Activated naive CD4-positive, alpha-beta T cell (primary cell): ENCODE data around the gene CLHC1.

Experiments used
- DNase-seq, 4 experiments: peaks; one replicate each; lab custom pipeline; 2025; lab: John Stamatoyannopoulos, UW

Gene CLHC1

GRCh38 chr2:55169915-55170314 lies 62.2 kb downstream of the CLHC1 start:
- no peak for DNase-seq

DNA sequence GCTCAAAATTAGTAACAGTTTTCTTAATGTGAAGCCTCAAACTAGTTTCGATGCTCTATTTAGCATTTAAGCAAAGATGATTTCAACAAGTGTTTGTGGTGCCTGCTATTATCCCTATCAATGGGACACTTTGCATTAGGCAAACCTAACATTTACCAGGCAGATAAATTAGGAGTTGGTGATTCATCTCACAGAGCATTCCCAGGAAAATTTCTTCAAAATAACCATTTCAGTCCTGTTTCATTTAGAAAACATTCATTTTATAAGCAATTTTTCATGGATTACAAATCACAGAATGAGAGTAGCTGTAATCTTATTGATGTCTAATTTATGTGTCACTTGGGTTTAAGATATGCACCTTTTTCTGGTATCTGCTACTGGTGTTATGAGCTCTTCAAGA lies 62.7 kb downstream of the CLHC1 start:
- no peak for DNase-seq

DNA sequence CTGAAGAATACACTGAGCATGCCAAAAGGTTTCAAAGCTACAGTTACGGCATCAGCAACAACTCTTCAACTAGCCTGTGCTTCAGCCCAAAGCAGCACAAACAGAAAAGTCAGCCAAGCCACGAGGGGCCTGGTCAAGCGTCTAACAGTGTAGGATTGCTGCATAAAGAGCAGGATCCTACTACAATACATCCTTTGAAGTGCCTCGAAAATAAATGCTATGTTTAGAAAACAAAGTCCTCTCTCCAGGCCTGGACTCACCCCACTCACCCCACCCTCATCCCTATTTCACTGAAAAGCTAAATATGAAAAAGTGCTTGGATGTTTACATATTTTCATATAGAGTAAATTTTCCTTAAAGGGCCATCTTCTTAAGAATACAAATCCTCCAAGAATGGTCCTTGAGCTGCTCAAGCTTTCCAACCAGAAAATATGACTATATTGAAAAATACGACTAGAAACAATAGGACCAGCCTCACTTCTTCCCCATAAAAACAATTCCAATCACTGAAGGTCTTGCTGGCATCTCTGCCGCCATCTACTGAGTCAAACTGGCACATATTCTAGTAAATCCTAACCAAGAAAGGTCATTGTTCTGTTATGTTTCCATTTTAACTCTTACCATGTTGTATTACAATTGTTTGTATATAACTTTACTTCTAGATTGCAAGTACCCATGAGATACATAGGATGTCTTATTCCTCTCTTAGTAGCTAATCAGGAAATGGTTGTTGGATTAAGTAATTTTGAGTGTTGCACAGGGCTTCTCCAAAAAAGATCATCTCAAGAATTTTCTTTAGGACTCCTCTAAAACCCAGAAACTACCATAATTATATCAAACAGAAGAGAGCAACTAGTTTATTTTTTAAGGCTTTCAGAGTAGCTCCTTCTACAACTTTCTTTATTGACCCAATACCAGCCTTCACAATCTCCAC lies 63.6 kb downstream of the CLHC1 start:
- no peak for DNase-seq

GRCh38 chr2:55165626-55166025 lies 66.5 kb downstream of the CLHC1 start:
- no peak for DNase-seq

- DNase-seq = no peak
Measured at GRCh38 chr2:55164534-55165480, 67.3 kb downstream of the CLHC1 start.

DNA sequence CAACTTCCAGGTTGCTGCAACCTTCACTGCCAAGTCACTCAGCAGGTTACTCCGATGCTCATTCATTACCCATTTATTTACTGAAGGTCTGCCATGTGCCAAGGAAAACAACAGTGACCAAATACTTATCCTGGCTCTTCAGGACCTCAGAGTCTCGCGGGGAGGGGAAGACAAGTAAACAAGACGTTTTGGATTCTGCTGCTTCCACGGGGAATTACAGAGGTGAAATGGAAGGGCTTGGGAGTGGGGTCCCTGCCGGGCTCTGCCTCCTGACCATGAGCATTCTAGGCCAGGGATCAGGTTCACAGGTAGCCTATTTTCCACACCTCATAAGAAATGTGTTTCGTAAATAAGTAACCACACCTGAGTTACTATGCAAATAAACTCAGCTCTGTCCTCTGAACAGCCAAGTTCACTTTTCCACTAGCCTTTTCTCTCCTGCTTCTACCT lies 68.1 kb downstream of the CLHC1 start:
- DNase-seq = no peak

- no peak for DNase-seq
Measured at GRCh38 chr2:55163274-55163721, 68.8 kb downstream of the CLHC1 start.

DNA sequence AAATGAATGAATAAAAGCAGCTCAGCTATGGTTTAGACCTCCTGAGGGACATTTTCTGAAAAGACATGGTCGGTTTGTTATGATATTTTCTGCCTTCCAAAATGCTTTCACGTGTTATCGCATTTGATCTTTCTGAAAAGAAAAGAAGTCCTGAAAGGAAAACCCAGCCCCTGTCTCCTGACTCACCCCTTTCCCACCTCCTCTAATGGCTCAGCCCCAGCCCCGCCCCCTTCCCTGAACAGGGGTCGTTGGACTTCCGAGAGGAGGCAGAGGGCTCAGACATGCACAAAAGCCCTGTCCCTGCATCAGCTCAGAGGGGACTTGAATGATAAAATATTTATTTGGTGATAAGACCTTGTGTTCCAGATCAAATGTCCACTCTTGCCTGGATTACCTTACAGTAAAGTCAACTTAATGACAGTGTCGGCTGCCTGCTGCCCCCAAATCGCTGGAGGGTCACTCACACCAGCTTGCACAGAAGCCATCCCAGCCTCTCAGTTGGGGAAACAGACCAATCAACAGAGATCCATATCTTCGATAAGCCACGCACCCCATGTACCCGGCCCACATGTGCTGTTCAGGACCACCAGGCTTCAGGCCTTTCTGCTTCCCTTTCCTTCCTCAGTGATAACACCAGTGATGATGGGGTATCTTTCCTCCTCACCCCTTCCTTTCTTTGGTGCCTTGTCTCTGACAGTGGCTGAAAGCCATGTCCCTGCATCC lies 69.6 kb downstream of the CLHC1 start:
- DNase-seq = no peak

DNA sequence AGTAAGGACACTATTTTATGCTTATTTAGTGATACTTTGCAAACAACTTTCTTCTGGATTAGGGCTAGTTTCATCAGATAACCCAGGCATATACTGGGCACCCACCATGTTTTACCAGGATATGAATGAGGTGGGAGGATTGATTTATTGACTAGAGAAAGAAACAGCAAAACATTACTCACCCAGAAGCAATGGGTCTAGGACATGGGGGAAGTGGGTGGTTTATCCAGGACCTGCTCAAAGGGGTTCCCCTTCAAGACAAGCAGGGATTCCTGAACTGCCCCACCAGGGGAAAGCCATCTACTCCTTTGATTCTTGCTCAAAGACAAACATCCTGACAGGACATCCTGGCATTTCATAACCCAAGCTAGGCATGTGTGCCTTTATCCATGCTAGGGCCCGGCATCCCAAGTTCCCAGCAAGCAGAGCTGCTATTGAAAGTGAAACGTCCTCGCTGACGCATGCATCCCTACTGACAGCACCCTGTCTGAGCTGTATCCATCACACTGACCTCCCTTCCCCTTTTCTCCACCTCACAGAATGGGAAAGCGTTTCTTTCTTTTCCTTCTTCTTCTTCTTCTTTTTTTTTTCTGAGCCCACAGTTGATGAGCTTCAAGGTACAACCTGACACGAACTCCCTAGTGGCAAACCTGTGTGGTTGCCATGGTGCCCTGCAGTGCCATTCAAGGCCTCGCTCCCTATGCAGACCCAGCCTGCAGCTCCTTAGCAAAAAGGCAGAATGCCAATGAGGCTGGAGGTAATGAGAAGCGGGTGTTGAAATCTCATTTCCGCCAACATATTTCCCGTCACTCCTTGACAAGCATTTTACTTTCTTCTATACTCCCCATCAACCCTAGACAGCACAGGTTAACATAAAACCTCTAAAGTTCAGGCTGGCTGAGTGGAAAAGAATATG lies 70.5 kb downstream of the CLHC1 start:
- no peak for DNase-seq

DNA sequence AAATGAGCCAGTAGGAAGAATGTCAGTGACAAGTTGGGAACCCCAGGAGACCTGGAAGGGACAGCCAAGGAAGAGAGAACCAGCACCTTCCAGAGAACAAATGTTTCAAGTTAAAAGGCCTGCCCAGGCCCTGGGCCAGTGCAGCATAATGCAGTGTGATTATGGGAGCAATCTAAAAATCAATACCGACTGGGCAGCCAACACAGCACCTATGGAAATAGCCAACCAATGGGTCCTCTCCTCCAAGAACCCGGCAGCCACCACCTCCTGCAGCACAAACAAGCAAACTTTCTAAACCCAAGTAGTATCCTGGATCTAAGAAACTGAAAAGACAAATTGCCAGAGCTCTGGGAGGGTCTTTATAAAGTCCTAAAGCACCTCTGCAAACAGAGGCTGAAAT lies 71.7 kb downstream of the CLHC1 start:
- DNase-seq = no peak

DNA sequence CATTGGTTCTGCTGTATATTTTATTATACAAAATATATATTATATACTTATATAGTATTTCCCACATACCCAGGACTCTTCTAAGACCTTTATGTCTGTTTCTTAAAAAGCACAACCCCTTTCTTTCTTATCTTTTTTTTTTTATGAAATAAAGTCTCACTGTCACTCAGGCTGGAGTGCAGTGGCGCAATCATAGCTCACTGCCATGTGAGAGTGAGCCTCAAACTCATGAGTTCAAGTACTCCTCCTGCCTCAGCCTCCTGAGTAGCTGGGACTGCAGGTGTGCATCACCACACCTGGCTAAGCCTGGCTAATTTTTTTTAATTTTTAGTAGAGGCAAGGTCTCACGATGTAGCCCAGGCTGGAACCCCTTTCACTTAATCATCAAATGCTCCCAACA lies 72.3 kb downstream of the CLHC1 start:
- no peak for DNase-seq

DNA sequence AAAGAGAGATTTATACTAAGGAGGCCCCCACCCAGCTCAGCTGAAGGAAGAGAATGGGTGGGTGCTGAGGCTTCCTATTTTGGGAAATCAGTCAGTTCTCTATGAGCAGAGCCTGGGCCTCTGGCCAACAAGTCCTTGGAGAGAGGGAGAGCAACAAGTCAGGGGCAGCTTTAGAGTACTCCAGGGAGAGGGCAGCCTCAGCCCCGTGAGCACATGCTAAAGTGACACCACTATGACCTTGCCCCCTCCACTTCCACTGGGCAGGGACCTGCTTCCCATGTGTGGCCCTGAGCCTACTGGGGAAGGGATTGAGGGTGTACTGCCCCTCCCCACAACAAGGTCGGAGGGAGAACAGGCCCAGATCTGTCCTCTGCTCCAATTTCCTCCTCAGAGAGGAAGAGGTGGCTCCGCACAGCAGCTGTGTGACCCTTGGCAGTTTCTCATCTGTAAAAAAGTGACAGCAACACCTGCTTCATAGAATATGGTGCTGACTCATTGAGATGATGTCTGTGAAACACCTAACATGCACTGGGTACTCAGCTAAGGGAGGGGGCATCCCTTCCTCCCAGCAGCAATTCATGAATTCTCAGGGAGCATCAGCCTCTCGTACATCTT lies 72.9 kb downstream of the CLHC1 start:
- DNase-seq = no peak

DNA sequence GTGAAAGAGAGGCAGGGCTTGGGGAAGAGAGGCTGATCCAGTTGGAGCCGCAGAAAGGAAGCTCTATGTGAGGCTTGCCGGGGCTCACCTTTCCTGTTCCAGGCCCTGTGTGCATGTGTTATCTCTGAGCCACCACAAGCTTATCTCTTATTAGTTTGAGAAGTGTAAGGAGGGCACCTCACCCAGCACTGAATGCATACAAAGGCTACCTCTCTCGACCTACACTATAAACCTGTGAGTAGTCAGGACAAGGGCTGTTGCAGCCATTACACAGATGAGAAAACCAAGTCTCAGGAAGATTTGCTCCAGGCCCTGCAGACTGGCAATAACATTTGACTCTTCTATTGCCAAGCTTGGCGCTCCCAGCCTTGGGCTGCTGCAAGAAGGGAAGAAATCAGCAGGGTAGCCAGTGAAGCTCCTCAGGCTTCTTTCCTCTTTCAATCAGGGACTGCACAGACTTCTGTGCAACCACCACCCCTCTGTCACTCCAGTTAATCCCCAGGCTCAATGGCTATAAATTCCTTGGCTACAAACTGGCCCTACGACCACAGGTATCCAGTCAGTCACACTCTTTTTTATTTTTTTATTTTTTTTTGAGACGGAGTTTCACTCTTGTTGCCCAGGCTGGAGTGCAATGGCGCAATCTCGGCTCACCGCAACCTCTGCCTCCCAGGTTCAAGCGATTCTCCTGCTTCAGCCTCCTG lies 73.8 kb downstream of the CLHC1 start:
- DNase-seq = no peak

DNA sequence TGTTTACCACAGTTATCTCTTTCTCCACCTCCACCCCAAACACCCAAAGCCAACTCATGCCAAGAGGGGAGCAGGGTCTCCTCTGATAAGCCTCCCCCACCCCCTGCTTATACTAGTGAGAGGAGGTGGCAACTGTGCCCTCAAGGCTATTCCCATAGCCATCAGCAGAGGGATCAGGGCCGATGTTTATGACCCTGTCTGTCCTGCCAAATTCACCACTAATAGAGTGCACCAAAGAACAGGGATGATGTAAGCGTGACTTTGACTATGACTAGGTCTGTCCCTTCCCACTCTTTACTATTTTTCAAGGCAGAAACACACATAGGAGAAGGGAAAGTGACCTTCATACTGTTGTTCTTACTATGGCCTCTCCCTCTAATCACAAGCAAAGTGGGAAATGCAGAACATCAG lies 74.6 kb downstream of the CLHC1 start:
- DNase-seq = no peak

- no peak for DNase-seq
Measured at GRCh38 chr2:55156984-55157383, 75.1 kb downstream of the CLHC1 start.

DNA sequence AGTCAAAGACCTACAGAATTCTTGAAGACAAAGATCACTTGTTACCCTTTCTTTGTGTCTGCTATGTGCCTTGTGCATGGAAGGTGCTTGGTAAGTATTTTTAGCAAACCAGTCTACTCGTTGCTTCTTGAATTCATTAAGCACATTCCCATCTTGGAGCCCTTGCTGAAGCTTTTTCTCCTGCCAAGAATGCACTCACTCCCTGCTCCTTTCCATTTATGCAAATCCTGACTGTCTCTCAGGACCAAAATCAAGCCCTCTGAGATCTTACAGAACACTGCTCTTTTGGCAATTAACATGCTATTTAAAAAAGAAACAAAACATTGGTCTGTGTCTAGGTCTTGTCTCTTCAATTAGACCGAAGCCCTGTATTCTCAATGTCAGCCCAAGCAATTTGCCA lies 75.8 kb downstream of the CLHC1 start:
- DNase-seq = no peak

DNA sequence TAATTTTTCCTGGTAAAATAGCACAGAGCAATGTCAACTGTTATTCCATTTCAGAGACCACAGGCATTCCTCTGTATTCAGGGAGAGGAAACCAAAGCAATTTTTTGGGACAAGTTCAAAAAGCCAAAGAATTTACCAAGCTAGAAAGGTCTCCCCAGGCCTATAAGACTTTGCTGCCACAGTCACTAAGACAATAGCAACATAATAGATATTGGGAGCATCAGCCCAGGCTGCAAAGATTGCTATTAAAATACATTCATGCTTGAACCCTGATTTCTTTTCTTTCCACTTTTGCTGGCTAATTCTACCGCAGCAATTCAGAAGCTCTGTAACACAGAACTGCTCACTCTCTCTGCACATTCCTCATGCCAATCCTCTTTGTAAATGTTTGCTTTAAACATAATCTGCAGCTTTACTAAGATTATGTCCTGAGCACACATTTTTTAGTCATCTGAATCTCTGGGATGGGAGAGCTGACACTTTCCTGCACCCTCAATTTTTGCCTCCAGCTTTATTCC lies 76.3 kb downstream of the CLHC1 start:
- DNase-seq = no peak

DNA sequence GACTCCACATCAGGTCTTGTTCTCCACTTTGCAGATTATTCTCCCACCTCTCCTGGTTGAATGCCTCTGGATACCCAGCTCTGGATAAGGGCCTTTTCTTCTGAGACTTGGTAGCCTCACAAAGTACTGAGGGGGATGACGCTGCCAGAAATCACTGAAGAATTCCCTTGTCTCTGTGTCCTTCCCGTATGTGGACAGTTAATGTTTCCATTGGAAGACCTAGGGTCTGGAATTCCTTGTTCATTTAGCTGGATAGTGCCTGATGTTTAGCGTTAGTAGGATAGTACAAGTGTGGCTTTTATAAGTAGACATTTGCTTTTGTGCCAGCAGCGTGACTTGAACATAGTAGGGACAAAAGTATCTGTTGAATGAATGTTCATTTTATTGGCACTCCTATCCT lies 76.9 kb downstream of the CLHC1 start:
- DNase-seq = no peak

GRCh38 chr2:55154525-55155030 lies 77.5 kb downstream of the CLHC1 start:
- no peak for DNase-seq
